NCI-H2227 (cell line): Measurements from ENCODE around the gene CNOT6L.

Experiments
- DNase-seq: peaks from one replicate; lab custom pipeline; 2025; ENCODE audit not compliant: unreplicated experiment; lab: John Stamatoyannopoulos, UW

Gene CNOT6L

DNA sequence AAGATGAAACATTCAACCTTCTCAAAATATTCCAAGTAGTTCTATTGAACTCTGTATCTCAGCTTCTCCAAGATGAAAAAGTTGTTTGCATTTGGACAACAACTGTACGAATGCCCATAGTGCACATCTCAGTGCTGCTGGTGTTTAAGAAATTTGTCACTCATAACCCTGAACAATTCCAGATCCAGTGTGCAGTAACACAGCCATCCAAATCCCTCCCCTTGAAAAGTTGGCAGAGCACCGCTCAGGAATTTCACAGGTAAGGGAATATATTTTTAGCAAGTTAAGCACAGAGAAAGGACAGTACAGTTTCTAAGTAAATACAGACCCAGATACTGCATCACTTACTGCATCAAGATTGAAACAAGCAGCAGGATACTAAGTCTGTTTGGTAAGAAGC lies 104.7 kb downstream of the CNOT6L start:
- DNase-seq = no peak

DNA sequence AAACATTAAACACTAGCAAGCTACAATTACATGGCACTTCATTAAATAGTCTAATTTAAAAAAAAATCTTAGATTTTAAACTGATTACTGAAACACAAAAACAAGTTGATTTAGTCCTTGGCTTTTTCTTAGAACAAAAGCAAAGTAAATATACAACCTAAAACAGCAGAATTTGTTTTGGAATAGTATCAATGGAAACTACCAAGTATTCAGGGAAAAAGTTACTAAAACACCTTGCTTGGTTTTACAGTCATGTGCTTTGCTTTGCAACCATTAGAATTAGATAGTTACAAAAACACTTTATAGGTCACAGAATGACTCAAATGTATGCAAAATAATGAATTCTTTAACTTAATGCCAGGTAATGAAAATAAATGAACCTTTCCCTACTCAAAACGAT lies 105.3 kb downstream of the CNOT6L start:
- no peak for DNase-seq

DNA sequence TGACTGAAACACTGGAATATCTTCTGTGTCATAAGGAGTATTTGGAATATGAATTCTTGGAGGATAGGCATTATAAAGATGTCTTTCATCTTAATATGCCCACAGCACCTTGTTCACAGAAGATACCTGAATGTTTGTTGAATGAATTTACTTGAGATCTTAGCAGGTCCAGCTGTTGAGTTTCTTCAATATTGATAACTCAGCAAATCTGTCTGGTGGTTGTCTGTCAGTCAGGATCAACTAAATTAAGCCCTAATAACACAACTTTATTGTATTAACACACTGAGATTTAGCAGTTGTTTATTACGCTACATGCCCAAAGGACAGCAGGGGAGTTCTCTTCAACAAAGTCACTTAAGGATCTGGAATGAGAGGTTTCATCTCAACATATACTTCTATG lies 106.5 kb downstream of the CNOT6L start:
- DNase-seq = no peak

DNA sequence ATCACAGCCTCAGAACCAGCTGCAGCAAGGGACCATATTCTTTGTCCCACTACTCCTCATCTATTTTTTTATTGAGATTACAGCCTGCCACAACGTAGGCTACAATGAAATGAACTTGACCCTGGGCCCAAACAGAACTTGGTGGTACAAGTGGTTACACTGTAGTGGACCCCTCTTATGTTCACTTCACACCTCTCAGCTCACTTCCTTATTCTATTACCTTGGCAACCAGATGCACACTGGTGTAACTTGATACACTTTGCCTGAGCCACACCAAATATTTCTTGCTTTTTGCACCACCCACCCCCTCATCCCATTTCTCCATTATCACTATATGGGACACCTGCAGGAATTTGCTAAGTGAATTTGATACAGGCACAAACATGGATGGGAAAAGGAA lies 107.7 kb downstream of the CNOT6L start:
- DNase-seq = no peak

DNA sequence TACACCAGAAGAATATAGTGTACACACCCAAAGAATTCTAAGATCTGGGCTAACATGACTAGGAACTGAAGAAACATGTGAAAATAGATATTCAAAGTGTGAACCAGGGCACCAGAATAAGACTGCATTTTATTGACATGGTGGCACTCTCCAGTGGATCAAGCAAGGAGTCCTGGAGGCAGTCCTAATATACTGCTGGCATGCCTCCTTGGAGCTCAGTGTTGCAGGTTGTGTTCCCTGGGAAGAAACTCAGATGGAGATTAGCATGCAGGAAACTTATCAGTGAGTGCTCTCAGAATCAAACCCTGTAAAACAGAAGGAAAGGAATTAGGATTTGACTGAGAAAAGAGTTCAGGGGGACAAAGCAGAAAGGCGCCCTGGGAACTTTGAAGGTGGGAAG lies 108.5 kb downstream of the CNOT6L start:
- DNase-seq = no peak

- no peak for DNase-seq
Observed at GRCh38 chr4:77710059-77710458, 109.1 kb downstream of the CNOT6L start.

DNA sequence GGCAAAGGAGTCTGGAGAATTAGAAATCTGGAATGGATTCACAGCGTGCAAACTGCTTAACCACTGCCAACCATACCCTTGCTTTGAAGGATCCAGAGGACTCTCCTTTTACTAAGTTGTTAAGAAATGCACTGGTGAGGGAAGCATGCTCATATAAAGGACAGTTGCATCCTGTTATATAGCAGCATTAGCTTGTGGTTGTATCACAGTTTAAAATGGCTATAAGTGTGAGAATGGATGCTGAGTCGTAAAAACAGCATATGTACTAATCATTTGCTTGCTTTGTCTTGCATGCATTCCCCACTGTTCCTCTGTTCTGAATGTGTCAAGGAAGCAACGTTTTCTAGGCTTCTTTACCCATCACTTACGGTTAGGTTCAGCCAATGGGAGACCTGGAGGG lies 112.5 kb downstream of the CNOT6L start:
- no peak for DNase-seq

GRCh38 chr4:77703666-77704065 lies 115.5 kb downstream of the CNOT6L start:
- no peak for DNase-seq

DNA sequence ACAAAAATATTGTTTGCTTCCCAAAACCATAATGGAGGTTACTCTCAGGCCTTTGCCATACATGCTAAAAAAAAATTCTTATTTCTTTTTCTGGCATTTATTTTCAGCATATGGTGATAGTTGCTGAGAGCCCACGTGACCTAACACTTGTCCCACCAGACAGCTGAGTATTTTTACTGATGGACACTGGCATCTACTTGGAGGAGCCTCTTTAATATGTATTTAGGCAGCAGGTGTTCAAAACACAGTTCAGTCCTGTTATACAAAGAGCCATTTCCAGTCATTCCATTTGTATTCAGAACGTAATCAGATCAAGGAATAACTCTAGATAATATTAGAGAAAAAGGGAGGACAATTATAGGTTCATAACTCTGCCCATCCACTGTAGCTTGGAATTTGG lies 118.0 kb downstream of the CNOT6L start:
- no peak for DNase-seq

- peak; percentile 84 for DNase-seq
Observed at GRCh38 chr4:77699731-77700210, 119.4 kb downstream of the CNOT6L start.

- DNase-seq = no peak
Observed at GRCh38 chr4:77697860-77698590, 121.1 kb downstream of the CNOT6L start.

- no peak for DNase-seq
Observed at GRCh38 chr4:77695774-77696173, 123.4 kb downstream of the CNOT6L start.

DNA sequence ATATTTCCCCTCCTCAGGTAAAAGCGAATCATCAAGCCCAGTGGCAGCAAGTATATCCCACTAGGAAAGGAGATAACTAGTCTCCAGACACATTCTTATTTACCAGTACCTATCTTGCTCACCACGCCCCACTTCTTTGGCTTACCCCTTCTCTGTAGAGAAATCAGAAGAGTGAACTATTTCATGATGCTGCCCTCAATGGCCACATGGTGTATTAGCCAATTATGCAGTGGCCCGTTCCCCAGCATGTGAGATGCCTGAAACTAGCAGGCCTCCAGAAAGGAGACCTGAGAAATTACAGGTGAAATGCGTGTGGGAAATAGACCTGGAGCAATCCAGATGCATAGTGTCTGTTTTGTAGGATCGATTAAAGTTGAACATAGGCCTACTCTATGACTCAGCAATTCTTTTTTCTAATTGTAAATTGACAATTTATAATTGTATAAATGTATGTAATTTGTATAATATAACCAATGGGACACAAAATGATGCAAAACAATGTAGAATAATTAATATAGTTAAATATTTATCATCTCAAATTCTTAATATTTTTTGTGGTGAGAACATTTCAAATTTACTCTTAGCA lies 126.2 kb downstream of the CNOT6L start:
- no peak for DNase-seq

- no peak for DNase-seq
Observed at GRCh38 chr4:77681792-77682191, 137.4 kb downstream of the CNOT6L start.

DNA sequence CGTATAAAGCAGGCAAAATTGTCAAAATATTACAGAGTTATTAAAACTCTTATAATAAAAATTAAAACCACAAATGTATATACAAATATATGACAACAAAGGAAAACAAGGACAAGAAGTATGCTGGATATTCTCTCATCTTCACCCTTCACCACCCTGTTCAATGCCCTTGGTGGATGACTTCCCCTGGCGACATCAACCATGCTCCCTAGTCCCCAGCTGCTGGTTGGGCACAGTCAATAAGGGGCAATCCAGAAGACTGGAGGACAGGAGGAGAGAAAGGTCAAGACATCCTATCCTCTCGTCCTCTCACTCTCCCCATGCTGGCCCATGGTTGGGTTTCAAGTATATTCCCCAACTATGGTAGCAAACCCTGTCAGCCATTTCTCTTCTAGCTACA lies 142.3 kb downstream of the CNOT6L start:
- DNase-seq = no peak

GRCh38 chr4:77671051-77671450 lies 148.1 kb downstream of the CNOT6L start:
- no peak for DNase-seq

DNA sequence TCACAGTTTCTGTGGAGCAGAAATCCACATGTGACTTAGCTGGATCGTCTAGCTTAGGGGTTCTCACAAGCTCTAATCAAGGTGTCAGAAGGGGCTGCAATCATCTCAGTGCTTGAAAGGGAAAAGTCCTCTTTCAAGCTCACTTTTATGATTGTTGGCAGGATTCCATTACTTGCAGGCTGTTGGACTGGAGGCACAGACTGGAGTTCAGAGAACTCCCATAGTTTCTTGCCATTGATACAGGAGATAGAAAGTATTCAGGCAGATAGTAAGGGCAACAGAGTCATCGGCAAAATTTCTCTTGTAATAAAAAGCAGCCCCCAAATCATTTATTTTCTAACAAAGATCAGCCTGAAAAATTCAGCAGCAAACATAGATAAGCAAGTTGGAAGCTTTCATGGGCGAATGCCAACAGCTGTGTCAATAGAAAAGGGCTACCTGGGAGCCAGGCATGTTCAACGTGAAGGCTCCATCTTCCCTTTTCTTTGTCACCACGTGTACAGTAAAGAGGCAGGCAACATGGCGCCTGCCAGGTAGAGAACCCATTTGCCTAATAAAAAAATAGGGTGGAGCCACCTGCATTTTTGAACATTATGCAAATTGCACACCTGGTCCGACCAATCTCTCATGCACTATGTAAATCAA lies 149.1 kb downstream of the CNOT6L start:
- no peak for DNase-seq

DNA sequence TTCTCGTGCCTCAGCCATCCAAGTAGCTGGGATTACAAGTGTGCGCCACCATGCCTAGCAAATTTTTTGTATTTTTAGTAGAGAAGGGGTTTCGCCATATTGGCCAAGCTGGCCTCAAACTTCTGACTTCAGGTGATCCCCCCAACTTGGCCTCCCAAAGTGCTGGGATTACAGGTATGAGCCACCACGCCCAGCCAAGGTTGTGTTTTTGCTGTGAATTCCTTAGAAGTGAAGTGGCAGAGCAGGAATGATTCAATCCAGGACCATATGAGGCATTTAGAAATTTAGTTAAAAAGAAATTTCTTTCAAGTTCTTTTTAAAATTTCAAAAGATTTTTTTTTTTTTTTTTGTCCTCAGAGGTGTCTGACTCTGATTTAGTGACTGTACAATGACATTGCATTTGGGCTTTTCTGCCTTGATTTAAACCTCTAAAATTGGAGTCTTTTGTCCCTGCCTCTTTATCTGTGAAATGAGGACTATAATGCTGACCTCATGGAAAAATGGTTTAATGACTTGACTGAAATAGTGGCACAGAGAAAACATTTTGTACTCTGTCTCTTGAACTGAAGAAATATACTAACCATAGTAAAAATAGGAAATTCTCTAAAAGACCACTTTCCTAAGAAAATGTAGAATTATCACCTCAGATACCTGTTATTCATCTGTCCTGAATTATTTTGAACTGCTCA lies 153.6 kb downstream of the CNOT6L start:
- DNase-seq = no peak
